K562 (cell line): ENCODE results near the gene MARCKS. TPM values are rescaled to one million over a fixed set of nuclear protein-coding genes. Genes with fewer than 3 reads are reported as not detected.

Experiments
- ATAC-seq: fragments of 200-7000 bp; cut with Tn5 transposase; 3 replicates; pipeline ENCODE4 v1.9.1; 2020; ENCODE audit warnings: moderate library complexity
- BruUV-seq: library from RNA; stranded (reverse); fragments of 400-500 nt; replicated peaks from 2 replicates; lab custom pipeline; 2021; lab: Mats Ljungman, UMichigan
- CTCF ChIA-PET: fragments of 300-600 bp; formaldehyde crosslinking; extraction: SDS; loops from one replicate; lab custom pipeline; 2021; ENCODE audit warnings: low intra/inter-chr PET ratio; lab: Yijun Ruan, JAX
- POLR2A ChIA-PET: fragments of 300-600, 350-650 bp; sonication (Branson Sonifier 250); formaldehyde crosslinking; extraction: SDS; loops from one replicate; lab custom pipeline; 2021; ENCODE audit warnings: antibody characterized with exemption, inconsistent platforms; lab: Yijun Ruan, JAX
- DNase-seq, 4 experiments: peaks; one replicate each; pipeline versions ENCODE4 v3.0.0 to v3.0.0-alpha.2; 2011 to 2018; ENCODE audit warnings: low spot score in 3 of 4, mixed read lengths in 3 of 4; ENCODE audit errors: extremely low read depth in 1 of 4
- FAIRE-seq: peaks from 2 replicates; lab custom pipeline; 2011; peaks lifted over from hg19 to GRCh38; lab: Jason Lieb, UNC
- H2AFZ ChIP-seq: 2 replicates; pipeline ENCODE4 v1.6.0; 2011; ENCODE audit warnings: low read depth, low read length, control low read depth, inconsistent platforms
- H3K27ac ChIP-seq: fragments of 200-600 bp; 3 replicates; pipeline ENCODE4 v1.8.0; 2011; ENCODE audit warnings: low read depth, mild to moderate bottlenecking, control low read depth, inconsistent platforms, low read length, moderate library complexity, mixed read lengths; ENCODE audit errors: extremely low read depth
- H3K27me3 ChIP-seq, 2 experiments: fragments of 300-600 bp in 1 of 2; 2 replicates in 1 of 2; 3 replicates in 1 of 2; pipeline versions ENCODE4 v1.6.0 to v1.8.0; 2011; ENCODE audit warnings: inconsistent platforms in 2 of 2, low read length in 2 of 2, mild to moderate bottlenecking in 1 of 2, mixed read lengths in 1 of 2, moderate library complexity in 1 of 2; ENCODE audit not compliant: control insufficient read depth in 2 of 2, insufficient read depth in 2 of 2
- H3K36me3 ChIP-seq: fragments of 300-600 bp; 3 replicates; pipeline ENCODE4 v1.8.0; 2011; ENCODE audit warnings: mild to moderate bottlenecking, low read length, inconsistent platforms; ENCODE audit not compliant: control insufficient read depth, insufficient read depth
- H3K4me1 ChIP-seq, 2 experiments: fragments of 200-600 bp in 1 of 2; replicated peaks in 1 of 2; 2 replicates in 1 of 2; 3 replicates in 1 of 2; pipeline versions ENCODE4 v1.5.1 to v1.8.0; 2011; ENCODE audit warnings: inconsistent platforms in 2 of 2, low read length in 2 of 2, mild to moderate bottlenecking in 1 of 2, mixed read lengths in 1 of 2, moderate library complexity in 1 of 2; ENCODE audit not compliant: control insufficient read depth in 2 of 2, insufficient read depth in 2 of 2
- H3K4me2 ChIP-seq: 2 replicates; pipeline ENCODE4 v1.6.1; 2011; ENCODE audit warnings: low read length, control low read depth, inconsistent platforms, mixed read lengths; ENCODE audit not compliant: insufficient read depth
- H3K4me3 ChIP-seq: fragments of 200-600 bp; sonication (generic), shearing (Covaris generic); 2 replicates; pipeline ENCODE4 v1.5.1; 2016; ENCODE audit warnings: control low read depth, inconsistent platforms
- H3K79me2 ChIP-seq: fragments of 200-600 bp; 3 replicates; pipeline ENCODE4 v1.8.0; 2011; ENCODE audit warnings: low read length, inconsistent platforms; ENCODE audit not compliant: control insufficient read depth, insufficient read depth
- H3K9ac ChIP-seq, 2 experiments: 2 replicates each; pipeline versions ENCODE4 v1.6.0 to v1.6.1; 2011; ENCODE audit warnings: low read depth in 2 of 2, low read length in 2 of 2, control low read depth in 1 of 2, inconsistent platforms in 1 of 2, mild to moderate bottlenecking in 1 of 2, mixed read lengths in 1 of 2; ENCODE audit not compliant: insufficient read depth in 1 of 2
- H3K9me1 ChIP-seq: one replicate; pipeline ENCODE4 v1.6.0; 2011; ENCODE audit warnings: inconsistent platforms, mild to moderate bottlenecking, low read length, moderate library complexity; ENCODE audit not compliant: control insufficient read depth, insufficient read depth
- H3K9me3 ChIP-seq: replicated peaks from 2 replicates; pipeline ENCODE4 v1.5.1; 2011; ENCODE audit warnings: low read depth, low read length, inconsistent platforms; ENCODE audit not compliant: control insufficient read depth, insufficient read depth
- H4K20me1 ChIP-seq: replicated peaks from 2 replicates; pipeline ENCODE4 v1.6.1; 2011; ENCODE audit warnings: low read length, inconsistent platforms, mixed read lengths; ENCODE audit not compliant: control insufficient read depth, insufficient read depth
- CREM ChIP-seq: IDR thresholded peaks from 2 replicates; pipeline ENCODE4 v1.6.1; 2014; ENCODE audit warnings: antibody characterized with exemption, low read depth
- JUNB ChIP-seq: fragments of 450-650 bp; formaldehyde crosslinking; conservative IDR thresholded peaks from 2 replicates; pipeline ENCODE4 v1.4.0; 2020; ENCODE audit warnings: mild to moderate bottlenecking
- MXI1 ChIP-seq: IDR thresholded peaks from 2 replicates; pipeline ENCODE4 v1.6.1; 2011; ENCODE audit warnings: low read depth, mild to moderate bottlenecking, improper control_type of control experiment, low read length
- RAD21 ChIP-seq, 2 experiments: fragments of 250-450 bp in 1 of 2; fragments of 450-650 bp in 1 of 2; sonication (Bioruptor Pico) in 1 of 2; formaldehyde crosslinking in 1 of 2; IDR thresholded peaks in 1 of 2; conservative IDR thresholded peaks in 1 of 2; 2 replicates each; pipeline versions ENCODE4 v1.4.0 to v1.8.0; 2020 to 2022; ENCODE audit warnings: mild to moderate bottlenecking in 2 of 2, moderate library complexity in 1 of 2
- SMC3 ChIP-seq: conservative IDR thresholded peaks from 2 replicates; pipeline ENCODE4 v1.6.1; 2011; ENCODE audit warnings: low read depth, low read length, improper control_type of control experiment; ENCODE audit not compliant: insufficient read depth
- WGBS: fragments of 100-300 bp; shearing (Covaris generic); methylation state at CpG from one replicate; pipeline ENCODE4 v1.1.6; 2016; ENCODE audit warnings: low coverage, mixed read lengths; ENCODE audit not compliant: insufficient coverage; ENCODE audit errors: missing lambda C conversion rate; 5-methylcytosine and 5-hydroxymethylcytosine counted together
- in situ Hi-C: fragments of 300-500 bp; cut with MboI; formaldehyde crosslinking; loops from 4 replicates; pipeline ENCODE4 v1.15.0; 2018; ENCODE audit warnings: inconsistent platforms, mixed read lengths
- intact Hi-C: fragments of 100-400 bp; cut with micrococcal nuclease; formaldehyde crosslinking; loops from 2 replicates; pipeline ENCODE4 v1.14.2; 2022
- polyA plus RNA-seq, 8 experiments: library from polyadenylated mRNA; depleted of rRNA in 4 of 8; stranded (reverse) in 5 of 8; unstranded in 3 of 8; fragments of >200 nt; fragmentation: Nextera tagmentation in 2 of 8; fragmentation: Illumina TruSeq in 1 of 8; extraction: Ambion mirVana in 2 of 8; extraction: Trizol in 1 of 8; gene quantifications; 2 replicates each; pipeline versions ENCODE4 v1.2.1 to v1.2.3, GENCODE V29; 2011 to 2014; ENCODE audit warnings: inconsistent platforms in 1 of 8, missing spikeins in 1 of 8
- total RNA-seq, 7 experiments: library from RNA; depleted of rRNA in 6 of 7; stranded (reverse); fragments of >200 nt in 6 of 7; fragmentation: Illumina TruSeq in 2 of 7; extraction: Trizol in 2 of 7; gene quantifications; 2 replicates each; pipeline versions ENCODE4 v1.2.1 to v1.2.3, GENCODE V29; 2011 to 2021; ENCODE audit warnings: low replicate concordance in 1 of 7
- TF ChIP-seq, protein P1 (sequence below), 3 experiments: IDR thresholded peaks in 2 of 3; conservative IDR thresholded peaks in 1 of 3; 2 replicates each; pipeline ENCODE4 v1.5.1; 2011 to 2012; ENCODE audit warnings: low read length in 3 of 3, mild to moderate bottlenecking in 3 of 3, control low read depth in 2 of 3, improper control_type of control experiment in 1 of 3, inconsistent platforms in 1 of 3, low read depth in 1 of 3, mixed read lengths in 1 of 3, moderate library complexity in 1 of 3; ENCODE audit not compliant: insufficient read depth in 2 of 3
- TF ChIP-seq, protein P2 (sequence below), 2 experiments: fragments of 450-650 bp; formaldehyde crosslinking in 1 of 2; IDR thresholded peaks; 2 replicates each; pipeline versions ENCODE4 v1.4.0 to v1.6.1; 2014 to 2020; ENCODE audit warnings: mild to moderate bottlenecking in 2 of 2, borderline replicate concordance in 1 of 2, low read depth in 1 of 2

The MARCKS gene
- total and polyA plus RNA-seq, 9 of the 15 experiments (the other 6 are each of a cell fraction or from before 2014, with no cell fraction given): 0.15 to 2.7 (median 1.0) TPM

DNA sequence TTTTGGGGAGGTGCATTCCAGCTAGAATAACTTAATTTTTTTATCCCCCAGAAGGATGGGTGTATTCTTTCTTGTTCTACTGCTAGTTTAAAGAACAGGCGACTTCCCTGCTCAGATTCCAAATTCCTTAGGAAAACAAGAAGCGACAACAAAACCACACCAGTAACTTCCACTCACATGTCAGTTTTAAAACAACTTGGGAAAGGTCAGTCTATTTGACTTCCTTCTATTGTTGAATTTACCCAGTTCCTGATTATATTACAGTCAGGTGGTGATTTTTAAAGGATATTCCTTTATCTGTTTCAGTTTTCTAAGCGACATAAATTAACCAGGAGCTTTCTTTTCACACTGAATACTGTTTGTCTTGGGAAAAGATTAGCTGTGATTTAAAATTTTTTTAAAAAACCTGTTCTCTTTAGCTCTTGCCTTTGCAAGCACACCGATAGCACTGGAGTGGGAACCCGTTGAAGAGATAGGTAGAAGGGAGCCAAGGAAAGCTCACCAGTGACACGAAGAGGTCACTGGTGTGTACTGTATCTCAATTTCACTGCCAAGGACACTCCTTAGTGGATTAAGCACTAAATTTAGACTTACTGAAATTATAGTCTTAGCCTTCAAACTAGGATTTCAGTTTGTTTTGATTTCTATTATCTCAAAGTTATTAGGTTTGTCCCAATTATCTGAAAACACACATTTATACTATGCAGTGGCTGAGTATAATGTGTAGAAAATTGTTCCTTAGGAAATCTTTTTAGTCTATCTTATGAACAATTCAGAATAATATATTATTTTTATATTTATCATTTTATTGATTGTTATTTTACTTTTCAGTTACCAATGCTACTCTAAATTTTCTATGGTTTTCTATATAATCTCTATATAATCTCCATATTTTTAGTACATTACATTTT lies 22.3 kb downstream of the MARCKS start:
- no peak overlapping the region for H3K4me2 ChIP-seq
- intact Hi-C loops: loop anchor here (5.0 kb wide), 1 partner anchor 572 kb away; no protein-coding TSS in a partner anchor

More for the DNA sequence above, 22.3 kb downstream of the MARCKS start:
- Histone ChIP-seq H2AFZ (no peak overlapping the region), H3K79me2 (no peaks in the 10 kb centered on the region), H4K20me1 (no peaks in the 10 kb centered on the region), H3K9me1 (no peaks in the 10 kb centered on the region), H3K27ac (no peak overlapping the region), H3K4me3 (no peak overlapping the region), H3K27me3 (no peaks in the 10 kb centered on the region), H3K9me3 (no peaks in the 10 kb centered on the region), H3K4me1 (no peaks in the 10 kb centered on the region), H3K9ac (no peak overlapping the region), H3K36me3 (no peaks in the 10 kb centered on the region)
- ATAC-seq: peak; percentile 99
- BruUV-seq: no TSS peak
- ChIA-PET CTCF (interaction anchor here (0.5 kb wide), 1 partner anchor 999 kb away, joined by 3 read pairs; no protein-coding TSS in a partner anchor), POLR2A (interaction anchor here (1.1 kb wide), 1 partner anchor 9 kb away, joined by 4 read pairs; no protein-coding TSS in a partner anchor)
- TF ChIP-seq RAD21 (CRISPR knock-in tag; conservative IDR thresholded peaks at IDR 0.05 in 1 of 2, IDR thresholded peaks at IDR 0.05 in 1 of 2) (peak; percentile 74 to 82), MXI1 (no peak), CREM (0 out of 2 replicates have a peak, but pooled peaks have one; percentile 11), JUNB (CRISPR knock-in tag) (no peak), SMC3 (peak; percentile 27; the same call in 1 of the 2 replicates)
- TF ChIP-seq, protein P1, sequence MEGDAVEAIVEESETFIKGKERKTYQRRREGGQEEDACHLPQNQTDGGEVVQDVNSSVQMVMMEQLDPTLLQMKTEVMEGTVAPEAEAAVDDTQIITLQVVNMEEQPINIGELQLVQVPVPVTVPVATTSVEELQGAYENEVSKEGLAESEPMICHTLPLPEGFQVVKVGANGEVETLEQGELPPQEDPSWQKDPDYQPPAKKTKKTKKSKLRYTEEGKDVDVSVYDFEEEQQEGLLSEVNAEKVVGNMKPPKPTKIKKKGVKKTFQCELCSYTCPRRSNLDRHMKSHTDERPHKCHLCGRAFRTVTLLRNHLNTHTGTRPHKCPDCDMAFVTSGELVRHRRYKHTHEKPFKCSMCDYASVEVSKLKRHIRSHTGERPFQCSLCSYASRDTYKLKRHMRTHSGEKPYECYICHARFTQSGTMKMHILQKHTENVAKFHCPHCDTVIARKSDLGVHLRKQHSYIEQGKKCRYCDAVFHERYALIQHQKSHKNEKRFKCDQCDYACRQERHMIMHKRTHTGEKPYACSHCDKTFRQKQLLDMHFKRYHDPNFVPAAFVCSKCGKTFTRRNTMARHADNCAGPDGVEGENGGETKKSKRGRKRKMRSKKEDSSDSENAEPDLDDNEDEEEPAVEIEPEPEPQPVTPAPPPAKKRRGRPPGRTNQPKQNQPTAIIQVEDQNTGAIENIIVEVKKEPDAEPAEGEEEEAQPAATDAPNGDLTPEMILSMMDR (IDR thresholded peaks at IDR 0.05 in 2 of 3, conservative IDR thresholded peaks at IDR 0.05 in 1 of 3; ENCODE audit: insufficient read depth in 2 of 3, low read depth in 1 of 3, low read length in 3 of 3): peak; percentile 53 to 76 (median 54)
- TF ChIP-seq, protein P2, sequence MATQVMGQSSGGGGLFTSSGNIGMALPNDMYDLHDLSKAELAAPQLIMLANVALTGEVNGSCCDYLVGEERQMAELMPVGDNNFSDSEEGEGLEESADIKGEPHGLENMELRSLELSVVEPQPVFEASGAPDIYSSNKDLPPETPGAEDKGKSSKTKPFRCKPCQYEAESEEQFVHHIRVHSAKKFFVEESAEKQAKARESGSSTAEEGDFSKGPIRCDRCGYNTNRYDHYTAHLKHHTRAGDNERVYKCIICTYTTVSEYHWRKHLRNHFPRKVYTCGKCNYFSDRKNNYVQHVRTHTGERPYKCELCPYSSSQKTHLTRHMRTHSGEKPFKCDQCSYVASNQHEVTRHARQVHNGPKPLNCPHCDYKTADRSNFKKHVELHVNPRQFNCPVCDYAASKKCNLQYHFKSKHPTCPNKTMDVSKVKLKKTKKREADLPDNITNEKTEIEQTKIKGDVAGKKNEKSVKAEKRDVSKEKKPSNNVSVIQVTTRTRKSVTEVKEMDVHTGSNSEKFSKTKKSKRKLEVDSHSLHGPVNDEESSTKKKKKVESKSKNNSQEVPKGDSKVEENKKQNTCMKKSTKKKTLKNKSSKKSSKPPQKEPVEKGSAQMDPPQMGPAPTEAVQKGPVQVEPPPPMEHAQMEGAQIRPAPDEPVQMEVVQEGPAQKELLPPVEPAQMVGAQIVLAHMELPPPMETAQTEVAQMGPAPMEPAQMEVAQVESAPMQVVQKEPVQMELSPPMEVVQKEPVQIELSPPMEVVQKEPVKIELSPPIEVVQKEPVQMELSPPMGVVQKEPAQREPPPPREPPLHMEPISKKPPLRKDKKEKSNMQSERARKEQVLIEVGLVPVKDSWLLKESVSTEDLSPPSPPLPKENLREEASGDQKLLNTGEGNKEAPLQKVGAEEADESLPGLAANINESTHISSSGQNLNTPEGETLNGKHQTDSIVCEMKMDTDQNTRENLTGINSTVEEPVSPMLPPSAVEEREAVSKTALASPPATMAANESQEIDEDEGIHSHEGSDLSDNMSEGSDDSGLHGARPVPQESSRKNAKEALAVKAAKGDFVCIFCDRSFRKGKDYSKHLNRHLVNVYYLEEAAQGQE (IDR thresholded peaks at IDR 0.05; ENCODE audit: borderline replicate concordance): peak; percentile 46; the same call in 1 of the 2 replicates
- TF ChIP-seq, protein P2 (CRISPR knock-in tag; IDR thresholded peaks at IDR 0.05; ENCODE audit: low read depth): no peak
- peak; percentile 83 for FAIRE-seq
- 6% methylated on average over 6 of the region's 6 CpGs for WGBS
- peak; percentile 36 to 66 (median 50) for DNase-seq
- in situ Hi-C loops: no loop called here
